GM18909 (cell line): Measurements from ENCODE around the gene RAB31.

Experiments used
- ATAC-seq: cut with Tn5 transposase; IDR thresholded peaks from one replicate; pipeline ENCODE4 v1.9.1; 2021; ENCODE audit warnings: mild to moderate bottlenecking; ENCODE audit not compliant: unreplicated experiment, poor library complexity

The RAB31 gene

GRCh38 chr18:9735238-9735637, 27.1 kb downstream of the RAB31 start:
- no peak for ATAC-seq

- no peak for ATAC-seq
Observed at GRCh38 chr18:9735879-9736278, 27.8 kb downstream of the RAB31 start.

- ATAC-seq, result no peak
Observed at GRCh38 chr18:9736286-9736835, 28.3 kb downstream of the RAB31 start.

GRCh38 chr18:9737006-9737405, 28.9 kb downstream of the RAB31 start:
- no peak for ATAC-seq

DNA sequence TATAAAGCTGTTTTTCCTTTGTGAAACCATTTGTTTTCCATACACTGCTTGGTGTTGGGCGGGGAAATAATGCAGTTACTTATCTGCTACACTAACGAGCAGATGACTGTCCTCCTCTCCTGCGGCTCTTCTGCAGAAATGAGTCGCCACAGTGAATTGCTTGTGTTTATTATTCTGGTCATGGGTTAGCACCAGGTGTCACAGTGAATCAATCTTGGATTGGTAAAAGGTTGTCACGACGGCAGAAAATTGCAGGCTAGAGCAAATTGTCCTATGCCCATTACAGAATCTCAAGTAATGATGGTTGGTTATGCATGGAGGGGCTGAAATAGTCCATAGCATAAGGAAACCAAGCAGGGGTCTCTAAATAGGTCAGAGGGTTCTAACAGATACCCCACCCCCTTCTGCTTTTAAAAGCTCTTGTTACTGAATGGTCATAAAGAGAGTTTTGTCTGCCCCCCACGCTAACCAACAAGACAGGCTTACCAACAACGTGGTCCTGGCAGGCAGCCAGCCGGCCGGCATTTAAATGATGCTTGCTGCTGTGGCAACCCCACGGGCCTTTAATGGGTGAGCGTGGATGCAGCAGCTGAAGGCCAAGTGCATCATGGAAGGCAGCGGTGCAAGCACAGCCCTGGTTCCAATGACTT, 29.5 kb downstream of the RAB31 start:
- ATAC-seq, result no peak

GRCh38 chr18:9738266-9738969, 30.3 kb downstream of the RAB31 start:
- no peak for ATAC-seq

DNA sequence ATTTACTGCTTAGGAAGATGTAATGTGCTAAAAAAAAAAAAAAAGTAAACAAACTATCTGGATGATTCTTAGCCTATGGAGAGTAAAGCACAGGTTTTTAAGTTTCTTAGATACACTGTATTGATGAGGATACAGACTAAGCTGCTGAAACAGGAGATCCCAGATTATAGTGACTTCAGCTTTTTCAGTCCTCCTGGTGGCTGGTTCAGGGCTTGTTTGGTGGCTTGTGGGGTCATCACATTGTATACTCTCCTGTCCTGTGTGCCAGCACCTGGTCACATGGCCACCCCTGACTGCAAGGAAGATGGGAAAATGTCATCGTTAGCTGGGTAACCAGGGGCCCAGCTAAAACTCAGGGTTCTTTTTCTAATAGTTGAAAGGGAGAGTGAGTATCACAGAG, 31.4 kb downstream of the RAB31 start:
- no peak for ATAC-seq

- ATAC-seq, result no peak
Observed at GRCh38 chr18:9740071-9740470, 32.0 kb downstream of the RAB31 start.

DNA sequence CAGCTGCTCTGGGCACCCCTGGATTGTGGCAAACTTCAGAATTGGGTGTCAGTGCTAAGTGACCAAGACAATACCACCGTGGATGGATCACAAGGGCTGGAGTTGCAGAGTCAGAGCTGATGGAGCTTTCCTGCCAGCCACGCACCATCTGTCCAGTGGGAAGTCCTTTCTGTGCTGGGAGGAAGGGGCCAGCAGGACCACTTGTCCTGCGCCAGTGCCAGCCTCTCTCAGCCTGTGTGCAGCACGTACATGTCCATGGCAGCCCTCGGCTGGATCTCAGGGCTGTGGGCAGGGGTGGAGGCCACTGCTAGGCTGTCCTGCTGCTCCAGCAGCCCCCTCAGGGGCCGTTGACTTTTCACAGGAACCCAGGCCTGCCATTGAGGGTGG, 33.3 kb downstream of the RAB31 start:
- no peak for ATAC-seq

GRCh38 chr18:9741793-9742523, 33.9 kb downstream of the RAB31 start:
- ATAC-seq, result no peak

- no peak for ATAC-seq
Observed at GRCh38 chr18:9742524-9743131, 34.5 kb downstream of the RAB31 start.

- no peak for ATAC-seq
Observed at GRCh38 chr18:9743200-9744016, 35.3 kb downstream of the RAB31 start.

DNA sequence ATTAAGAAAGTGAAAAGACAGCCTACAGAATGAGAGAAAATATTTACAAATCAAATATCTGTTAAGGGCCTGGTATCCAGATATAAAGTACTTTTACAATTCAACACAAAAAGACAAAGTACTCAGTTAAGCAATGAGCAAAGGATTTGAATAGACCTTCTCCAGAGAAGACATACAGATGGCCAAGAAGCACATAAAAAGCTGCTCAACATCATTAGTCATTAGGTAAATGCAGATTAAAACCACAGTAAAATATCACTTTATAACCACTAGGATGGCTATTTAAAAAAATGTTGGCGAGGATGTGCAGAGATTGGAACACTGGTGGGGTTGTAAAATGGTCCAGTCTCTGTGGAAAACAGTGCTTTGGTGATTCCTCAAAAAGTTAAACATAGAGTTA, 38.9 kb downstream of the RAB31 start:
- no peak for ATAC-seq

DNA sequence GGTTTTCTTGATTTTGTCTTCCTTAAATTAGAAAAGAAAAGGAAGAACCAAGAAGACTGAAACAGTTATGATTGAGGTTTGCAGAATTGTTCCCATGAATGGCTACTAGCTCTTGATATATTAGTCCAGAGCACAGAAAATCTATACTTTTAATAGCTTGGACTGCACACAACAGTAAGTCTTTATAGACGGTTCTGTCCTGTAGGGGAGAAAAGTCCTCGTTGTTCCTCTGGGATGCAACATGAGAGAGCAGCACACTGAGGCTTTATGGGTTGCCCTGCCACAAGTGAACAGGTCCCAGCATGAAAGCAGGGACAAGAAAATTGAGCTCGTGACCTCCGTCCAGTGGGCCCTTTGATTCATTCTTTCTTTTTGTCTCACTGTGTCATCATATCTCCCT, 41.5 kb downstream of the RAB31 start:
- ATAC-seq, result no peak

DNA sequence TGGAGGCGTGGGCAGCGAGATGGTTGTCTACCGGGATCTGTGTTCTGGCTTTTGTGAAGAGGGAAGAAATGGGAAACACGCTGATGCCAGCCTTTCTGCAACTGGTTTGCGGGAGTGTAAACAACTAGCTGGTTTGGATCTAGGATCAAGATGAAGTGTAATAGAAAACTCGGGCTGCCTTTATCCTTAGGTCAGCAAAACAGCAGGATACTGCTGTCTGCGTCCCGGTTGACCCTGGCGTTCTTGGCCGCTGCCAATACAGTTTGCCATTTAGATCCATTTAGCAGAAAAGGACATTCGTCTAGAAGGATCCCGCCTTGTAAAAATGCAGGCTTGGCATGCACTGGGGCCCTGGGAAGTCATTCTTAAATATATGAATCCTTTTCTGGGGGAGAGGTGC, 42.0 kb downstream of the RAB31 start:
- ATAC-seq, result no peak

DNA sequence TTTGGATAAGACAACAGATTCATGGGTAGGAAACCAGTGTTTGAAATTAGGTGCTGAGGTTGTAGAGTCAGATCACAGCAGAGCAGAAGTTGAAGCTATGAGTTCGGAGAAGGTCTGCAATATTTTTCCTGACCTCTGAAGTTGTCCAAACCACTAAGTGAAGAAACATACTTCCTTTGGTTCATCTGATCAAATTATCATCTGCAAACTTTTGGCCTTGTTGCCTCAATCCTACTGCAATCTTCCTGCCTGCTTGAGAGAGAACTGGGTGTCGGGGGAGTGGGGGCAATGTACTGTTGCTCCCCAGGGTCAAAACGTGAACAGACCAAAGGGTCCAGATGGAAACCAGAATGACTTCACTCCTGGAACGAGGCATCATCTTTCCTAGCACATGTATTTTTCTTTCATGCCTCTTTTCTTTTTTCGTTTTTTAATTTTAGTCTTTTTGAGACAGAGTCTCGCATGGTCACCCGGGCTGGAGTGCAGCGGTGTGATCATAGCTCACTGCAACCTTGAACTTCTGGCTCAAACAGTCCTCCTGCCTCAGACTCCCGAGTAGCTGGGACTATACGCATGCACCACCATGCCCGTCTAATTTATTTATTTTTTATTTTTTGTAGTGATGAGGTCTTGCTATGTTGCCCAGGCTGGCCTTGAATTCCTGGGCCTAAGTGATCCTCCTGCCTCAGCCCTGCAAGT, 42.7 kb downstream of the RAB31 start:
- ATAC-seq, result no peak

GRCh38 chr18:9751371-9752031, 43.4 kb downstream of the RAB31 start:
- ATAC-seq, result no peak

DNA sequence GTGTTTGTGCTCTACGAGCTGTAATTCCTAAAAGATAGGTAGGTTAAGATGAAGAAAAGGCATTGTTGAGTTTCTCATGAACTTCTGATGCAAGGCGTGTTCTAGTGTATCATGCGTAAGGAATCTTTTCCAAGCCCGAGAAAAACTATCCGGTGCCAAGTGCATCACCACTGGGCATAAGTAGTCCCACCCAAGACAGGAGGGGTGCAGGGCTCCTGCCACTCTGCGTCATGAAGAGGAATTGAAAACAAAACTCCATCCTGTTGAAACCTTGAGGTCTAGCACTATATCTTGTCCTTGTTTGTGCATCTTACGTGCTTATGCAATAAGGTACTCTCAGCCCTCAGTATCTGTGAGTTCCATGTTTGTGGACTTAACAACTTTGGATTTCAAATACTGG, 45.7 kb downstream of the RAB31 start:
- no peak for ATAC-seq

DNA sequence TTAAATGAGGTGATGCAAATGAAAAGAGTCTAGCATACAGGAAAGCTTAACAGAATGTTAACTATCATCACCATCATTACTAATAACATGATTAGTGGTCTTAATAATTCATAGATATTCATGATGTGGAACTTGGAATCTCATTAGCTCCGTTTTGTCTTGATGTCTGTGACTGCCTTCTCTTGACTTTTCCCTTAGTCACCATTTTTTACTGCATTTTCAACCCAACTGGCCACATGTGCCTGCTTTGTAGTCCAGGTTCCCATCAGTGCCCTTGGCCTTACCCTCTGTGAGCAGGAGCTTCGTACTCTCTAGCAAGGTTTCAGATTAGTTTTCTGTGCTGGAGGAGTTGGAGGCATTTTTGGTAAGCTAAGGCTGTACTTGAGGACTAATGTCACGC, 47.0 kb downstream of the RAB31 start:
- ATAC-seq, result no peak
